Measurements from ENCODE around the gene SPAG6.

- TF ChIP-seq ZNF274 (IDR thresholded peaks at IDR 0.05; ENCODE audit: low read depth, low read length), result no peak
- TF ChIP-seq YY1 (IDR thresholded peaks at IDR 0.05; ENCODE audit: insufficient read depth, insufficient read length), result no peak
- TF ChIP-seq SUZ12 (IDR thresholded peaks at IDR 0.05; ENCODE audit: extremely low read depth, insufficient read depth, insufficient read length), result no peak
Measured at GRCh38 chr10:22346096-22346661, 883 bp downstream of the SPAG6 start.
